HEK293T (cell line): ENCODE data around the gene ABR.

ENCODE experiments used
- ARNT ChIP-seq: fragments of 450-650 bp; IDR thresholded peaks from 2 replicates; pipeline ENCODE4 v1.6.1; 2017; ENCODE audit warnings: mild to moderate bottlenecking
- BHLHE40 ChIP-seq: fragments of 450-650 bp; IDR thresholded peaks from 2 replicates; pipeline ENCODE4 v1.6.1; 2016; ENCODE audit warnings: mild to moderate bottlenecking, moderate library complexity, borderline replicate concordance
- ELF4 ChIP-seq: fragments of 450-650 bp; IDR thresholded peaks from 2 replicates; pipeline ENCODE4 v1.6.1; 2017; ENCODE audit warnings: antibody characterized with exemption
- FOXA1 ChIP-seq: fragments of 450-650 bp; IDR thresholded peaks from 2 replicates; pipeline ENCODE4 v1.6.1; 2016; ENCODE audit warnings: mild to moderate bottlenecking
- FOXK2 ChIP-seq: fragments of 450-650 bp; IDR thresholded peaks from 2 replicates; pipeline ENCODE4 v1.6.1; 2016; ENCODE audit warnings: mild to moderate bottlenecking
- FOXM1 ChIP-seq: fragments of 450-650 bp; IDR thresholded peaks from 2 replicates; pipeline ENCODE4 v1.6.1; 2017; ENCODE audit warnings: mild to moderate bottlenecking, borderline replicate concordance
- HDGF ChIP-seq: fragments of 450-650 bp; IDR thresholded peaks from 2 replicates; pipeline ENCODE4 v1.6.1; 2017; ENCODE audit warnings: antibody characterized with exemption, borderline replicate concordance
- L3MBTL2 ChIP-seq: fragments of 450-650 bp; conservative IDR thresholded peaks from 2 replicates; pipeline ENCODE4 v1.6.1; 2016; ENCODE audit warnings: mild to moderate bottlenecking
- NFRKB ChIP-seq: fragments of 450-650 bp; IDR thresholded peaks from 2 replicates; pipeline ENCODE4 v1.6.1; 2016; ENCODE audit warnings: mild to moderate bottlenecking, moderate library complexity
- SP1 ChIP-seq: fragments of 450-650 bp; IDR thresholded peaks from 2 replicates; pipeline ENCODE4 v1.6.1; 2017
- SUZ12 ChIP-seq: fragments of 450-650 bp; IDR thresholded peaks from 2 replicates; pipeline ENCODE4 v1.6.1; 2016; ENCODE audit warnings: mild to moderate bottlenecking
- TARDBP ChIP-seq: fragments of 450-650 bp; IDR thresholded peaks from 2 replicates; pipeline ENCODE4 v1.6.1; 2016

DNA sequence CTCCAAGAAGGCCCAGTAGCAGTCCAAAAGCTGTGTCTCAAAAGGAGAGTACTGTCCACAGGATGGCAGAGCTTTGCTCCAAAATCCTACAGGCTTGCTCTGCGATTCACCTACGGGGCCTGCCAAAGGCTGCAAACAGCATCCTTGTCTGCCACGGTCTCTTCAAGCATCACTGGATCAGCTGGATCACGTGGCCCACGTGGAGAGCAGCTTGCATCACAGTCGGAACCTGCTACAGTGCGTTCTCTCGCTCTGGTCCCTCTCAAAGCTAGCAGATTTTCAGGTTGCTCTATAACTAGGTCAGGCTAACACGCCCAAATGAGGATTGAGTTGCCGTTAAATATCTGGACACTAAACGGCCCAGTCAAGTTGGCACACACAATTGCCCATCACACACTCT, 191.2 kb downstream of the ABR start:
- no peak for TF ChIP-seq BHLHE40
- TF ChIP-seq SP1: no peak
- TF ChIP-seq L3MBTL2: no peak
- no peak for TF ChIP-seq FOXA1
- no peak for TF ChIP-seq HDGF
- no peak for TF ChIP-seq NFRKB
- TF ChIP-seq ARNT: no peak
- TF ChIP-seq SUZ12: no peak
- no peak for TF ChIP-seq FOXM1
- no peak for TF ChIP-seq ELF4
- TF ChIP-seq FOXK2: no peak
- no peak for TF ChIP-seq TARDBP
